ENCODE data around the gene VEZF1.
"Not testable (repeated sequence)": the region's sequence is repeated elsewhere in the genome, so short reads cannot be mapped to it uniquely, and the experiment has no call there.

The VEZF1 gene

DNA sequence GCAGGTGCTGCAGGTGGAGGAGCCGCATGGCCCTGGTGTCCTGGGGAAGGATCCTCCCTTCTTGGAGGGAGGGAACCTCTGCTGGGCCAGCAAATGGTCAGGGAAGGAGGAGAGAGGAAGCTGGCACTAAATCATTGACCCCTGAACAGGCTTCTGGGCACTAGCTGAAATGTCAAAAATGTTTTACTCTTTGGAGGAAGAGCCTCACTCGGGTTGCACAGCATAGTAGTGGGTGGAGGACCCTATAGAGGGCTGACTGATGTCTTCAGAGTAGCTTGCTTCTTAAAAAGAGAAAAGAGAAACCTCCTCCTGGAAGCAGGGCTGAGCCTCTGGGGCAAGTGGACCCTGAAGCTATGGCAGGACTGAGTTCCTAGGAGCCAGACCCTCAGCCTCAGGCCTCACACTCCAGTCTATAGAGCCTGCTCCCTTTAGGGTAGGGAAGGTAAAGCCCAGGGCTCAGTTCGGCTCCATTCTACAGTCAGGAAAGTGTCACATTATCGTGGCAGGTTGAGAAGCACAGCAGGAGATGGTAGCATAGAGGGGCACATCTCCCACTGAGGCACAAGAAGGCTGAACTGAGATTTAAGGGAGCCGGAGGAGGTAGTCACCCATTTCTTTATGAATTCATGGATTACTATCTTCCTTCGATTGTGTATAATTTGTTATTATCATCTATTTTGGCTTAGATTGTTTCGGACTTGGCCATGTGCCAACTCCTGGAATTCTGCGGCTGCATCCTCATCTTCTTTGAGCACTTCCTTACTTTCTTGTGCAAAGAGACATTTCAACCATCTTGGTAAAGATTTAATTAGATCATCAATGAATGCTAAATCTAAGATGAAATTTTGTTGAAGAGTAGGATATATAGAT is 25.5 kb downstream of the VEZF1 start:
- Mint-ChIP-seq H3K9me3 (no peaks in the 10 kb centered on the region), H3K4me3 (no peak overlapping the region), H3K27ac (ENCODE audit: low read depth) (no peak overlapping the region), H3K36me3 (ENCODE audit: insufficient read depth) (peaks cover 1% of the 10 kb centered on the region), H3K4me1 (peaks cover 11% of the 10 kb centered on the region), H3K27me3 (peaks cover 51% of the 10 kb centered on the region)
- DNase-seq (ENCODE audit: low spot score in 2 of 2) (no peak), ATAC-seq (replicated peaks; ENCODE audit: extremely low read depth, poor library complexity, severe bottlenecking) (no peak)

DNA sequence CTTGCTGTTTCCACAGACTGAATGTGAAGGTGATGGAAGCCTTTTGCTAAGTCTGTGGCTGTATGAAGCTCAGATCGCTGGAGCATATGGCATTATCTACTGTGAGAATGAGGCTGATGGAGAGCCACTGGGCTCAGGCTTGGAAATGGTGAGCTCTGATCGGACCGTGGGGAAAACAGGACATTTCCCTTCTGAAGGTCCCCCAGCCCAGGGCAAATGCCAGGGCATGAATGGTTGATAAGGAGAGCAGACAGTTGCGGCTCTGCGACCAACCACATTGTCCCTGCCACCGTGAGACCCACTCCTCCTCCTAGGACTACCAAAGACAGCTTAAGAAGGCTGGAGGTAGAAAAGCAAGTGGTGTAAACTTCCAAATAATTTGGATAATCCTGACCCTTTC is 28.1 kb downstream of the VEZF1 start:
- Mint-ChIP-seq H3K4me1 (peaks cover 29% of the 10 kb centered on the region), H3K36me3 (ENCODE audit: insufficient read depth) (peaks cover 1% of the 10 kb centered on the region), H3K27ac (ENCODE audit: low read depth) (no peak overlapping the region), H3K27me3 (peaks cover 62% of the 10 kb centered on the region), H3K9me3 (no peaks in the 10 kb centered on the region), H3K4me3 (no peak overlapping the region)
- ATAC-seq (replicated peaks; ENCODE audit: extremely low read depth, poor library complexity, severe bottlenecking) (no peak), DNase-seq (ENCODE audit: low spot score in 2 of 2) (no peak)

DNA sequence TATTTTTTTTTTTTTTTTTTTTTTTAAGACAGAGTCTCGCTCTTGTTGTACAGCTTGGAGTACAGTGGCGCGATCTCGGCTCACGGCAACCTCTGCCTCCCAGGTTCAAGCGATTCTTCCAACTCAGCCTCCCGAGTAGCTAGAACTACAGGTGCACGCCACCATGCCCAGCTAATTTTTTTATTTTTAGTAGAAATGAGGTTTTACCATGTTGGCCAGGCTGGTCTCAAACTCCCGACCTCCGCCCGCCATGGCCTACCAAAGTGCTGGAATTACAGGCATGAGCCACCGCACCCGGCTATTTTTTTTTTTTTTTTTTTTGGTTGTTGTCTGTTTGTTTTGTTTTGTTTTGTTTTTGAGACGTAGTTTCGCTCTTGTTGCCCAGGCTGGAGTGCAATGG is 29.7 kb downstream of the VEZF1 start:
- H3K27me3 Mint-ChIP-seq, result peaks cover 48% of the 10 kb centered on the region

DNA sequence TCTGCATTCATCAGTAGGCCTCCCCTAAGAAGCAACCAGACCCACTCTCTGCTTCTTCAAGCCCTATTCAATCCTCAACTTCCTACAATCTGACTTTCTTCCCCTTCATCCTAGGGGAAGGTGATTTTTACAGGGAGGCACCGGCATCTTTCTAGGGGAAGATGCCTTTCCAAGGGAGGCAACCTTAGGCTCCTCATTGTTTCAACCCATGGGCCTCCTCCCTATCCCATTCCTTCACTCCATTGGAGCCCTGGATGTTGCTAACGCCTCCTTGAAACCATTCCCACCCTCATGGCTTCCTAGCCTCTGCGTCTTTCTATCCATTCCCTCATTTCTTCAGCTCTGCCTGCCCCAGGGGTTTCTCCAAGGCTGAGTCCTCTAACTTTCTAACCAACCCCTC is 30.2 kb downstream of the VEZF1 start:
- Mint-ChIP-seq H3K27ac (ENCODE audit: low read depth) (no peak overlapping the region), H3K27me3 (peaks cover 46% of the 10 kb centered on the region), H3K36me3 (ENCODE audit: insufficient read depth) (peaks cover 3% of the 10 kb centered on the region), H3K4me1 (peaks cover 29% of the 10 kb centered on the region), H3K9me3 (no peaks in the 10 kb centered on the region), H3K4me3 (no peak overlapping the region)
- DNase-seq (ENCODE audit: low spot score in 2 of 2) (no peak), ATAC-seq (replicated peaks; ENCODE audit: extremely low read depth, poor library complexity, severe bottlenecking) (no peak)

More for the DNA sequence above, 29.7 kb downstream of the VEZF1 start:
- ATAC-seq (replicated peaks; ENCODE audit: extremely low read depth, poor library complexity, severe bottlenecking); H3K4me3 Mint-ChIP-seq; H3K36me3 Mint-ChIP-seq (ENCODE audit: insufficient read depth); H3K27ac Mint-ChIP-seq (ENCODE audit: low read depth); H3K9me3 Mint-ChIP-seq; DNase-seq (ENCODE audit: low spot score in 2 of 2): not testable (repeated sequence)
- H3K4me1 Mint-ChIP-seq, result peaks cover 29% of the 10 kb centered on the region

DNA sequence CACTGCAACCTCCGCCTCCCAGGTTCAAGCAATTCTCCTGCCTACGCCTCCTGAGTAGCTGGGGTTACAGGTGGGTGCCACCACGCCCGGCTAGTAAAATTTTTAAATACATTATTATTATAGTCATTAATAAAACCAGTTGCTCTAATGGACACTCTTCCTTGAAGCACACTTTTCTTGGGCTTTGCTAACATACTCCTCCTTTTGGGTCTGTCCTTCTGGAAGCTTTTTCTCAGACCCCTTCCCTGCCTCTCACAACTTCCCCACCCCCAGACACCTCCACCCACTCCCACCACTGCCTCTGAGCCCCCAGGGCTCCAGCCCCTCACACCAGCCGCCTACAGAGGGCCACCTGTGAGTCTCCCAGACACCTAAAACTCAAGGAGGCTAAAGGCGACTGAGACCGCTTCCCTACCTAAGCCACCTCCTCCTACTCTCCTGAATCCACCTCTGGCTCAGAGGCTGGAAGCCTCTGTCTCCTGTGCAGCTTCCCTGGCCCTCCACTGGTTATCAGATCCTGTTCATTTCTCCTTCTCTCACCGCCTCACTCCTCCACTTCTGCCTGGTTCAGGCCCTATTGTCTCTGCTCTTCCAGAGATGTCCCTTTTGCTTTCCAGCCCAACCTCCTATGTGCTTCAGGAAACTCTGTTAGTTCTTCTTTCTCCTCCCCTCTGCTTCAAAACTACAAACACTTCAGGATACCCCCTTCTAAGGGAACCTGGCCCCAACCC is 30.8 kb downstream of the VEZF1 start:
- no peak for ATAC-seq (replicated peaks; ENCODE audit: extremely low read depth, poor library complexity, severe bottlenecking)
- Mint-ChIP-seq H3K4me3 (no peak overlapping the region), H3K9me3 (no peaks in the 10 kb centered on the region), H3K36me3 (ENCODE audit: insufficient read depth) (peaks cover 3% of the 10 kb centered on the region), H3K27ac (ENCODE audit: low read depth) (no peak overlapping the region), H3K4me1 (peaks cover 29% of the 10 kb centered on the region), H3K27me3 (peaks cover 40% of the 10 kb centered on the region)
- no peak for DNase-seq (ENCODE audit: low spot score in 2 of 2)

DNA sequence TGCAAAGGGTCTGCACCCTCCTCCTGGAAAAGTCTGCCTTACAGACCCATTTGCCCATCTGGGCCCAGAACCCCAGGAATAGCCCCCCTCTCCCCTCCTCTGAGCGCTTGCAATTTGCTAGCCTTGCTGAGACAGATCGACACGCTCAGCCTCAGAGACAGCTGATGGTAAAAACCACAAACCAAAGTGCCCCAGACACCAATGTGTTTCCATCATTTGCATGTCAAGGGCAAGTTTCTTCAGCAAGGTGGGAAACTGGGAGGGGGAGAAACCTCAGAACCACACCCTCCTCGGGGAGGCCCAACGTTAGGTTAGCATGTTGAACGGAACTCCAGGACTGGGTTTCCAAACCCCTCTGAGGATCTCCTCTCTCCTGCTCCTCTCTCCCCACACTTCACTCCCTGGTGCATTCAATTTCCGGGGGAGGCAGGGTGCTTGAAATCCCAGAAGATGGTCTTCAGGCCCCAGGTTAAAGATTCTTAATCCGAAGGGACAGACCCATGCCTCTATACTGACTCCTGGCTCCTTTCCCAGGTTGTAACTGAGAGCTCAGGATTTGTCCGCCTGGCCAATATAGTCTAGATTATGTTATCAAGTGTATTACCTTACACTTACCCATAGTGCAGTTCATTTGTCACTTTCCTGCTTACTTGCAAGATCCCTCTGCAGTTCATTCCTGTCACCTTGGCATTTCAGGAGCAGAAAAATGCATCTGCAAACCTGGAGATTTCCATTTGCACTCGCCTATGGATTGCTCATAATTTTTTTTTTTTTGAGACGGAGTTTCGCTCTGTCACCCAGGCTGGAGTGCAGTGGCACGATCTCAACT is 31.5 kb downstream of the VEZF1 start:
- H3K27ac Mint-ChIP-seq (ENCODE audit: low read depth), result peak overlapping the region; percentile 44
- peak in 1 of 2 donors; percentile 41 for DNase-seq (ENCODE audit: low spot score in 2 of 2)
- peaks cover 33% of the 10 kb centered on the region for H3K27me3 Mint-ChIP-seq
- peaks cover 3% of the 10 kb centered on the region for H3K36me3 Mint-ChIP-seq (ENCODE audit: insufficient read depth)
- peak overlapping the region; percentile 81 for H3K4me3 Mint-ChIP-seq
- H3K4me1 Mint-ChIP-seq, result peaks cover 29% of the 10 kb centered on the region
- H3K9me3 Mint-ChIP-seq, result no peaks in the 10 kb centered on the region
- ATAC-seq (replicated peaks; ENCODE audit: extremely low read depth, poor library complexity, severe bottlenecking), result peak; percentile 87

DNA sequence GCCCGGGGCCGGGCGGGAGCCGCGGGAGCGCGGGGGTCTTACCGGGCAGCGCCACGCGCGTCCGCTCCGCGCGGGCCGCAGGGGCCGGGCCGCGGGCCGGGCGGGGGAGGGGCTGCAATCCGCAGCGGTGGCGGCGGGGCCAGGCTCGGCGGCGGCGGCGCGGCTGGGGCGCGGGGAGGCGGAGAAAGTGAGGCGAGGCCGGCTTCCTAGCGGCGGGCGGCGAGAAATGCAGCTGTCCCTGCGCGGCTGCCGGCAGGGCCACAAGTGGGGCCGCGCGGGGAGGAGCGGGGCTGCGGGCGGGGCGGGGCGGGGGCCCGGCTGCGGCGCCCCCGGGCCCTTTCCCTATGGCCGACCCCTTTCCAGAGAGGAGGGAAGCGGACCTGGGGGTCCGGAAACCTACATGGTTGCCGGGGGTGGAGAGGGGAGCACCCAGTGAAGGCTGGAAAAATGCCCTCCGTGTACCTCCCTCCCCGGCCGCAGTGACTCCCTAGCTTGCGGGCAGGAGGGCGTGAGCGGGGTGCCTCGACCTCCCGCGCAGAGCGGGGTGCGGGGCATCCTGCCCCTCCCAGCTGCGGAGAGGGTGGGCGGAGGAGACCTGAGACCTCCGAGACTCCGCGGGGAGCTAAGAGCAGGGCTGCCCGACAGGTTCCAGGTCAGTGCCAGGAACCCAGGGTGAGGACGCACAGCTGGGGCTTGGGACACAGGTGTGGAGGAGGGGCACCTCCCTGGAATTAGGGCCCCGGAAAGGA is 32.7 kb downstream of the VEZF1 start, which contains the start of gene CUEDC1:
CUEDC1 (minus strand) TSS at position 230 of the 749 bp plus-strand sequence. CDS start 69,848 bp downstream, outside the sequence.
- DNase-seq (ENCODE audit: low spot score in 2 of 2) (peak; percentile 31 to 44), ATAC-seq (replicated peaks; ENCODE audit: extremely low read depth, poor library complexity, severe bottlenecking) (peak; percentile 57)
- Mint-ChIP-seq H3K9me3 (no peaks in the 10 kb centered on the region), H3K4me3 (peak within 1 kb of the TSS; percentile 81), H3K4me1 (peaks cover 37% of the 10 kb centered on the region), H3K27me3 (peaks cover 33% of the 10 kb centered on the region), H3K36me3 (ENCODE audit: insufficient read depth) (peaks cover 3% of the 10 kb centered on the region), H3K27ac (ENCODE audit: low read depth) (no peak within 1 kb of the TSS)

DNA sequence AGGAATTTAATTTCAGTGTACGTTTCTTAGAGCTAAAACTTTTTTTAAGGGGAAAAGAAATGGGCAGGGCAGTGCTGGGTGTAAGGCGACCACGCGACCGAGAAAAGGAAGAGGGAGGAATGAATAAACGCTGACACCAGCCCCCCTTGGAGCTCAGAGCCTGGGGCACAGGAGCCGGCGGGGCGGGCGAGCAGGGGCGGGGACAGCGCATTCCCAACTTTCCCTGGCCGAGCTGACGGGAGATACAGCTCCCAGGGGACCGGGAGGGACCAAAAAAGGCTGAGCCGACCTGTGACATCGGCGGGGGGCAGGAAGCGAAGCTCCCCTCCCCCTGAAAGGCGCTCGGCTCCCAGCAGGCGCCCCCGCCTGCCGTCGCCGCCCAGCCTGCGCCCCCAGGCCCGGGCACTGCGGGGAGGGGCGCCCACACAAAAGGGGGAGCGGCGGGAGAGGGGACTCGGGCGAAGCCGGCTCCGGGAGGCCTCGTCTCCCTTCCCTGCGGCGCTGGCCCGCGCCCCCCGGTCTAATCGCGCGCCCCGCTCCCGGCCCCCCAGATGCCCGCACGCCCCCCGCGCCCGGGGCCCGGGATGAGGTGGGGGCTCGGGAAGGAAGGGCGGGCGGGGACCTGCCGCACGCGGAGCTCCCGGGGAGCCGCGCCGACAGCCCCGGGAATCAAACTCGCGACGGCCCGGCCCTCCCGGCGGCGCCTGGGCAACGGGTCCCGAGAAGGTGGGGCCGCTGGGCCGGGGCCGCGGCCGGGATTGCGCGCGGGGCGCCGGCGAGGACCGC is 33.5 kb downstream of the VEZF1 start:
- H3K36me3 Mint-ChIP-seq (ENCODE audit: insufficient read depth), result peaks cover 3% of the 10 kb centered on the region
- H3K27ac Mint-ChIP-seq (ENCODE audit: low read depth), result no peak overlapping the region
- H3K27me3 Mint-ChIP-seq, result peaks cover 31% of the 10 kb centered on the region
- DNase-seq (ENCODE audit: low spot score in 2 of 2), result no peak
- peaks cover 37% of the 10 kb centered on the region for H3K4me1 Mint-ChIP-seq
- ATAC-seq (replicated peaks; ENCODE audit: extremely low read depth, poor library complexity, severe bottlenecking), result no peak
- peak overlapping the region; percentile 64 for H3K4me3 Mint-ChIP-seq
- no peaks in the 10 kb centered on the region for H3K9me3 Mint-ChIP-seq

DNA sequence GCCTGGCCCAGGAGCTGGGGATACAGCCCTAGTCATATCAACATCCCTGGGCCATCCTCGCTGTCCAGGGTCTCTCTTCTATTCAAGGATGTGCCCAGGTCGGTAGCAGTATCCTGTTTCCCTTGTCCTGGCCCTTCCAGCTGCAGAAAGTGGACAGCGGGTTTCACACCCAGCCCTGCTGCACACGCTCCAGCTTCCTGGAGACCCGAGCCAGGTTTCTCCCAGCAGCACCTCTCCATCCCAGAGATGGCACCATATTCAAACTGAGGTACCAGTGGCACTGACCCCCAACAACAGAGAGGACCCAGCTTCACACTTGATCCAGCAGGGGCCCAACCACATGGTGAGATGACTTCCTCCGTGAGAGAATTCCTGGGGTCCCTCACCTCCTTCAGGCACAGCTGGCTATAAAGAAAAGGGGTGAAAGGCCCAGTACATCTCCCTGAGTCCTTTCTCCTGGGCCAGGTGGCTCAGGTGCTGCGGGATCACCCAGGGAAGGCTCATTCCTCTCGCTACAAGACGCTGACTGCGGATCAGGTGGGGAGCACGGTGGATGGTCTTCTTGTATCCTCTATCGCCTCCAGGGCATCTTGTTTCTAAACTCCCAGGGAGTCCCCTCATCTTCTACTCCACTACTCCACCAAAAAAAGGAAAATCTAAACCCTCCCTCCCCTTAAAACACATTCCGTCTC is 34.2 kb downstream of the VEZF1 start:
- H3K9me3 Mint-ChIP-seq, result no peaks in the 10 kb centered on the region
- H3K4me1 Mint-ChIP-seq, result peaks cover 37% of the 10 kb centered on the region
- ATAC-seq (replicated peaks; ENCODE audit: extremely low read depth, poor library complexity, severe bottlenecking) (no peak), DNase-seq (ENCODE audit: low spot score in 2 of 2) (no peak)
- H3K27me3 Mint-ChIP-seq, result peaks cover 24% of the 10 kb centered on the region
- H3K4me3 Mint-ChIP-seq, result peak overlapping the region; percentile 64
- H3K27ac Mint-ChIP-seq (ENCODE audit: low read depth), result no peak overlapping the region
- peaks cover 2% of the 10 kb centered on the region for H3K36me3 Mint-ChIP-seq (ENCODE audit: insufficient read depth)

DNA sequence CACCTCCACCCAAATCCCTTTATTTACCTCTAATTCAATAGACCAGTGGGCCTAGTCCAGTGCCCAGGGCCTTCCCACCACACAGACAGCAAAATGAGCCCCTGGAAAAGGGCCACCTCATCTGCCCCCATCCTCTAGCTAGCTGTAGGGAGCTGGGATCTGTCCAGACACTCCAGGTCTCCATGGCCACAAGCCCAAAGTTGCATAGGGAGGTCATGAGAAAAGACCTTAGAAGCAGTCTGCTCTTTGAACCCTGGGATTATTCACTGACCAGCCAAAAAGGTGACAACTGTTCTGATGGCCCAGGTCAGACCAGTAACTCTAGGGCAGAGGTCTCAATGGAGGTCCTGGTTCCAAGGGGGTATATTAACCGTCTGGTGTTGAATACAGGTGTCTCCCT is 34.8 kb downstream of the VEZF1 start:
- H3K27me3 Mint-ChIP-seq, result peaks cover 18% of the 10 kb centered on the region
- ATAC-seq (replicated peaks; ENCODE audit: extremely low read depth, poor library complexity, severe bottlenecking) (no peak), DNase-seq (ENCODE audit: low spot score in 2 of 2) (no peak)
- no peak overlapping the region for H3K4me3 Mint-ChIP-seq
- no peak overlapping the region for H3K27ac Mint-ChIP-seq (ENCODE audit: low read depth)
- no peaks in the 10 kb centered on the region for H3K9me3 Mint-ChIP-seq
- H3K36me3 Mint-ChIP-seq (ENCODE audit: insufficient read depth), result peaks cover 2% of the 10 kb centered on the region
- peaks cover 43% of the 10 kb centered on the region for H3K4me1 Mint-ChIP-seq

DNA sequence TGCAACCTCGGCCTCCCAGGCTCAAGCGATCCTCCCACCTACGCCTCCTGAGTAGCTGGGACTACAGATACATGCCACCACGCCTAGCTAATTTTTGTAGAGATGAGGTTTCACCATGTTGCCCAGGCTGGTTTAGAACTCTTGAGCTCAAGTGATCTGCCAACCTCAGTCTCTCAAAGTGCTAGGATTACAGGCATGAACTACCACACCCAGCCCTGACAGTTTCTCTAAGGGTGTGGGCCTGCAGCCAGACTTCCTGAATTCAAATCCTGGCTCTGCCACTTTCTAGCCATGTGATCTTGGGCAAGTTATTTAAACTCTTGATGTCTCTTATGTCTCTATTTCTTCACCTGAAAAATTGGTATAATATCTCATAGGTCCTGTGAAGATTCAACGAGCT is 38.4 kb downstream of the VEZF1 start:
- H3K4me1 Mint-ChIP-seq, result peaks cover 30% of the 10 kb centered on the region
- ATAC-seq (replicated peaks; ENCODE audit: extremely low read depth, poor library complexity, severe bottlenecking), result no peak

More for the DNA sequence above, 38.4 kb downstream of the VEZF1 start:
- no peak overlapping the region for H3K4me3 Mint-ChIP-seq
- DNase-seq (ENCODE audit: low spot score in 2 of 2), result no peak
- peaks cover 2% of the 10 kb centered on the region for H3K36me3 Mint-ChIP-seq (ENCODE audit: insufficient read depth)
- H3K27ac Mint-ChIP-seq (ENCODE audit: low read depth), result no peak overlapping the region
- no peaks in the 10 kb centered on the region for H3K9me3 Mint-ChIP-seq
- no peaks in the 10 kb centered on the region for H3K27me3 Mint-ChIP-seq

All from central memory CD8-positive, alpha-beta T cell (primary cell).